GM21423 (cell line): ENCODE data around the gene CYB5A.
"Not testable (repeated sequence)": the region's sequence is repeated elsewhere in the genome, so short reads cannot be mapped to it uniquely, and the experiment has no call there.

Source experiments
- ATAC-seq: cut with Tn5 transposase; IDR thresholded peaks from one replicate; pipeline ENCODE4 v1.9.1; 2021; ENCODE audit warnings: mild to moderate bottlenecking, moderate library complexity; ENCODE audit not compliant: unreplicated experiment

The CYB5A gene

GRCh38 chr18:74299162-74299561, 7.4 kb upstream of the CYB5A start:
- no peak for ATAC-seq

GRCh38 chr18:74294526-74294925, 2.8 kb upstream of the CYB5A start:
- no peak for ATAC-seq

- ATAC-seq, result not testable (repeated sequence)
Measured at GRCh38 chr18:74292982-74293381, 1.2 kb upstream of the CYB5A start.

GRCh38 chr18:74292541-74292858, 737 bp upstream of the CYB5A start:
- no peak for ATAC-seq

- no peak for ATAC-seq
Measured at GRCh38 chr18:74291472-74291770, 342 bp downstream of the CYB5A start.

GRCh38 chr18:74290794-74291471, 830 bp downstream of the CYB5A start:
- no peak for ATAC-seq

- no peak for ATAC-seq
Measured at GRCh38 chr18:74290021-74290420, 1.7 kb downstream of the CYB5A start.

GRCh38 chr18:74289137-74289536, 2.6 kb downstream of the CYB5A start:
- ATAC-seq, result no peak

GRCh38 chr18:74288730-74289129, 3.0 kb downstream of the CYB5A start:
- no peak for ATAC-seq

GRCh38 chr18:74288041-74288440, 3.7 kb downstream of the CYB5A start:
- ATAC-seq, result no peak

GRCh38 chr18:74286856-74287255, 4.9 kb downstream of the CYB5A start:
- no peak for ATAC-seq

- no peak for ATAC-seq
Measured at GRCh38 chr18:74286106-74286855, 5.5 kb downstream of the CYB5A start.

- not testable (repeated sequence) for ATAC-seq
Measured at GRCh38 chr18:74285583-74285982, 6.2 kb downstream of the CYB5A start.

- ATAC-seq, result no peak
Measured at GRCh38 chr18:74284980-74285355, 6.8 kb downstream of the CYB5A start.

GRCh38 chr18:74284191-74284979, 7.4 kb downstream of the CYB5A start:
- ATAC-seq, result no peak

- no peak for ATAC-seq
Measured at GRCh38 chr18:74283646-74284045, 8.1 kb downstream of the CYB5A start.

- no peak for ATAC-seq
Measured at GRCh38 chr18:74282755-74283554, 8.8 kb downstream of the CYB5A start.

- no peak for ATAC-seq
Measured at GRCh38 chr18:74281980-74282754, 9.6 kb downstream of the CYB5A start.

- no peak for ATAC-seq
Measured at GRCh38 chr18:74281011-74281979, 10.5 kb downstream of the CYB5A start.
